ENCODE results near the gene NEUROD6.

The NEUROD6 gene

DNA sequence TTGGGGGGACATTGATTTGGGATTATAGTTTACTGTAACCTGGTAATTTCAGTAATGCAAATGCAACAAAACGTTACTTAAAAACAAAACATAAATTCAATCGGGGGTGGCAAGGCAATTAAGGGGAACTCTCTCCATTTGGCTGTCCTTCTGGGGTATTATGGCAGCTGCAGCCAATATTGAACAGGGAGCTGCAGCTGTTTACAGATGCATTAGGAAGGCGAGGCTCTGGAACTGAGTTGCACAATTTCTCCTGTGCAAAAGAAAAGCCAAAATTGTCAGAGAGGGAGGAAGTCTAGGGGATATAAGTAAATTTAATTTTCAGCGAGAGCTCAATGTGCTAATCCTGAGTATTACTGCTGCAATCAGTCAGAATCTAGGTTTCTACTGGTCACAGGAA, 36.1 kb downstream of the NEUROD6 start:
- POLR2A ChIA-PET (ENCODE audit: low non-redundant PET): no interaction called here

DNA sequence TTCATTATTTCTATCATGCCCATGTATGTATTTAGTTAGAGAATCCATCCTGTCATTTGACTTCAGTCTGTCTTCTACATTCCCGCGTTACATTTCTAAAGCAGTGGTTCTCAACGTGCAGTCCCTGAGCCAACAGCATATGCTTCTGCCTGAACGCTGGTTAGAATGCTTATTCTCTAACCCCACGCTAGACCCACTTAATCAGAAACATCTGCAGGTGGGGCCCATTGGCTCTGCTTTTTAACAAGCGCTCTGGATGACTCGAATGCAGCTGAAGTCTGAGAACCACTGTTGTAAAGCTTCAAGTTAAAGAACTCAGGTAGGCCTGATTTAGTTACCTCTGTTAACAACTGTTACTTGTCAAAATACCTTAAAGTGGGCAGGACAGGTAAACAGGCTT, 38.2 kb downstream of the NEUROD6 start:
- ChIA-PET CTCF (no interaction called here), POLR2A (ENCODE audit: low non-redundant PET) (no interaction called here)
- TF ChIP-seq, protein P1, sequence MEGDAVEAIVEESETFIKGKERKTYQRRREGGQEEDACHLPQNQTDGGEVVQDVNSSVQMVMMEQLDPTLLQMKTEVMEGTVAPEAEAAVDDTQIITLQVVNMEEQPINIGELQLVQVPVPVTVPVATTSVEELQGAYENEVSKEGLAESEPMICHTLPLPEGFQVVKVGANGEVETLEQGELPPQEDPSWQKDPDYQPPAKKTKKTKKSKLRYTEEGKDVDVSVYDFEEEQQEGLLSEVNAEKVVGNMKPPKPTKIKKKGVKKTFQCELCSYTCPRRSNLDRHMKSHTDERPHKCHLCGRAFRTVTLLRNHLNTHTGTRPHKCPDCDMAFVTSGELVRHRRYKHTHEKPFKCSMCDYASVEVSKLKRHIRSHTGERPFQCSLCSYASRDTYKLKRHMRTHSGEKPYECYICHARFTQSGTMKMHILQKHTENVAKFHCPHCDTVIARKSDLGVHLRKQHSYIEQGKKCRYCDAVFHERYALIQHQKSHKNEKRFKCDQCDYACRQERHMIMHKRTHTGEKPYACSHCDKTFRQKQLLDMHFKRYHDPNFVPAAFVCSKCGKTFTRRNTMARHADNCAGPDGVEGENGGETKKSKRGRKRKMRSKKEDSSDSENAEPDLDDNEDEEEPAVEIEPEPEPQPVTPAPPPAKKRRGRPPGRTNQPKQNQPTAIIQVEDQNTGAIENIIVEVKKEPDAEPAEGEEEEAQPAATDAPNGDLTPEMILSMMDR (conservative IDR thresholded peaks at IDR 0.05; ENCODE audit: low read depth): no peak
- no peak for DNase-seq (ENCODE audit: low spot score)
- no peak overlapping the region for H3K27ac ChIP-seq

More for the DNA sequence above, 36.1 kb downstream of the NEUROD6 start:
- DNase-seq (ENCODE audit: low spot score): no peak
- CTCF ChIA-PET: no interaction called here
- no peak overlapping the region for H3K27ac ChIP-seq
- TF ChIP-seq, protein P1 (conservative IDR thresholded peaks at IDR 0.05; ENCODE audit: low read depth): no peak

DNA sequence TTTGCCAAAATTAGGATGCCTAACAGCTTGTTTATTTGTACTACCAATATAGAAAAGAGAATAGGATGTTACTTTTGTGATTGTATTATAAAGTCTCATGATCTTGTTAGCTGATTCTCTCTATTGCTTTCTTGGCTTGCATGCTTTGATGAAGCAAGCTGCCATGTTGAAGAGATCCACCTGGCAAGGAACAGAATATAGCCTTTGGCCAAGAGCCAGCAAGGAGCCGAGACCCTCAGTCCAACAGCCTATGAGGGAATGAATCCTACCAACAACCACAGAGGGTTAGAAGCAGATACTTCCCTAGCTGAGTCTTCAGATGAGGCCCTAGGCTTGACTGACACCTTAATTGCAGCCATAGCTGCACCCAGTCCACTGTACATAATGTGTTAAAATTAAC, 41.2 kb downstream of the NEUROD6 start:
- H3K27ac ChIP-seq: no peak overlapping the region
- no peak for DNase-seq (ENCODE audit: low spot score)
- ChIA-PET POLR2A (ENCODE audit: low non-redundant PET) (no interaction called here), CTCF (no interaction called here)
- TF ChIP-seq, protein P1 (conservative IDR thresholded peaks at IDR 0.05; ENCODE audit: low read depth): no peak

DNA sequence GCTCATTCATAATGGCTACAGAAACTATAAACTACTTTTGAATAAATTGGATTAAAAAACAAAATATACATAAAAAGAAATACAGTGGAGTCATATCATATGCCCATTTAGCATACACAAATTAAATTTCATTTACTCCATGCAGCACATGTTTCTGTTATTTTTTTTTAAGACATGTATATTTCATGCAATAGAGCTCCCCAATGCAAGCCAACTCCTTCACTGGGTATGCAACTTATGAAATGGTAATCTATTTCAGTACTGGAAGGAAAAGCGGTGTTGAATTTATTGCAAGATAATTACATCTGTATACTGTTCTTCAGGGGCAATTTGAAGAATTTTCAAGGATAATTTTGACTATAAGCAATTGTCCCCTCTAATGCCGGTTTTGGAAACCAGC, 49.9 kb downstream of the NEUROD6 start:
- no peak overlapping the region for H3K27ac ChIP-seq
- TF ChIP-seq, protein P1 (conservative IDR thresholded peaks at IDR 0.05; ENCODE audit: low read depth): no peak
- POLR2A ChIA-PET (ENCODE audit: low non-redundant PET): no interaction called here
- CTCF ChIA-PET: interaction anchor here (0.6 to 1.2 kb wide), 2 partner anchors 98 to 343 kb away, joined by 3 read pairs; no protein-coding TSS in a partner anchor
- no peak for DNase-seq (ENCODE audit: low spot score)
